DMS 273 treated with DMSO at 0.1 percent for 48 hours (cell line): ENCODE data around the gene INSIG1.
A peak's percentile ranks its signal among the peaks of the same experiment; 100 is the strongest.

ENCODE experiments used
- DNase-seq: peaks from one replicate; lab custom pipeline; 2025; lab: John Stamatoyannopoulos, UW

Gene INSIG1

DNA sequence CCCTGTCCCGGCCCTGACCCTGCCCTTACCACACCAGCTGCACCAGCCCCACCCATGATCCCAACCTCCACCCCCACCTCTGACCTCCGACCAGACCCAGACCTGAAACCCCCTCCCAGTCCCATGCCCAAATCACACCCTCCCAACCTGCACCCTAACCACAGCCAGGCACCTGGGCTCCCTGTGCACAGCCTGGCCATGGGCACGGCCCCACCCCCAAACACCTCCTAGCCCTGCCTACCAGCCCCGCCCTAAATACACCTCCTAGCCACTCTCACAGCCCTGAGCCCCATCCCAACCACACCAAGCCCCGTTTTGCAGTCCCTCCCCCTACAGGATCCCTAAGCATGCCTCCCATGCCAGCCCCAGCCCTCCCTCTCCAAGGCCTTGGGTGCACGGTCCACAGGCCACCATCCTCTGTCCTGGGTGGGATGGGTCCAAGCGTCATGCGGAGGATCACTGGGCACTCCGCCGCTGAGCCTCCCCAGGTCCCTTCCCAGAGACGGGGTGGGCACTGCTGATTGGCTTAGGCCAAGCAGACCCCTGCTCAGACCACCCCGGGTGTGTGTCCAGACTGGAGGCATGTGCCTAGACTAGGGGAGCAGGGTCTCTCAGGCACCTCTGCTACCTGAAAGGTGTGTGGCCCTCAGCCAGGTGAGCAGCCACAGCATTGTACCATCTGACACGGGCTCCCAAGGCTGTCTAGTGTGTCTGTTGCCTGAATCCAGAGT is 30.1 kb downstream of the INSIG1 start:
- DNase-seq, result no peak

DNA sequence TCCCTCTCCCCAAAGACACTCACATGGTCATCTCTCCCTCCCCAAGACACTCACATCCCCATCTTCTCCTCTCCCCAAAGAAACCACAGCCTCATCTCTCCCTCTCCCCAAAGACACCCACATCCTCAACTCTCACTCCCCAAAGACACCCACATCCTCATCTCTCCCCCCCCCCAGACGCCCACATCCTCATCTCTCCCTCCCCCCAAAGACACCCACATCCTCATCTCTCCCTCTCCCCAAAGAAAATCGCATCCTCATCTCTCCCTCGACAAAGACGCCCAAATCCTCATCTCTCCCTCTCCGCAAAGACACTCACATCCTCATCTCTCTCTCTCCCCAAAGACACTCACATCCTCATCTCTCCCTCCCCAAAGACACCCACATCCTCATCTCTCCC is 31.5 kb downstream of the INSIG1 start:
- no peak for DNase-seq

DNA sequence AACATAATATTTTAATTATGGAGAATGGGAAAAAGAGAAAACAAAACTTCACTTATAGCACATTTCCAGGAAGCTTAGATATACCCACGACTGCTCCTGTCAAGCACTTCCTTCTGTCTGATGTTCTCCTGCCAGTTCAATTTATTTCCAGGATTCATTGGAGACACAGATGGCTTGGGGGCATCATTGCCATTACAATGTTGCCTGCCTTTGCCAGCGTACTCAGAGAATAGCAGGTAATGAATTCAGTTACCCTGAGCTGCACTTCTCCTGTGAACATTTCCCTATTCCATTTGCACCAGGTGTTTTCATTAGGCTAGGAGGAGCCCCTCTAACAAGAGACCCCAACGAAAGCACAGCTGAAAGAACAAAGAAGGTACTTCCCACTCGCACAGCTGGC is 33.7 kb downstream of the INSIG1 start:
- no peak for DNase-seq

DNA sequence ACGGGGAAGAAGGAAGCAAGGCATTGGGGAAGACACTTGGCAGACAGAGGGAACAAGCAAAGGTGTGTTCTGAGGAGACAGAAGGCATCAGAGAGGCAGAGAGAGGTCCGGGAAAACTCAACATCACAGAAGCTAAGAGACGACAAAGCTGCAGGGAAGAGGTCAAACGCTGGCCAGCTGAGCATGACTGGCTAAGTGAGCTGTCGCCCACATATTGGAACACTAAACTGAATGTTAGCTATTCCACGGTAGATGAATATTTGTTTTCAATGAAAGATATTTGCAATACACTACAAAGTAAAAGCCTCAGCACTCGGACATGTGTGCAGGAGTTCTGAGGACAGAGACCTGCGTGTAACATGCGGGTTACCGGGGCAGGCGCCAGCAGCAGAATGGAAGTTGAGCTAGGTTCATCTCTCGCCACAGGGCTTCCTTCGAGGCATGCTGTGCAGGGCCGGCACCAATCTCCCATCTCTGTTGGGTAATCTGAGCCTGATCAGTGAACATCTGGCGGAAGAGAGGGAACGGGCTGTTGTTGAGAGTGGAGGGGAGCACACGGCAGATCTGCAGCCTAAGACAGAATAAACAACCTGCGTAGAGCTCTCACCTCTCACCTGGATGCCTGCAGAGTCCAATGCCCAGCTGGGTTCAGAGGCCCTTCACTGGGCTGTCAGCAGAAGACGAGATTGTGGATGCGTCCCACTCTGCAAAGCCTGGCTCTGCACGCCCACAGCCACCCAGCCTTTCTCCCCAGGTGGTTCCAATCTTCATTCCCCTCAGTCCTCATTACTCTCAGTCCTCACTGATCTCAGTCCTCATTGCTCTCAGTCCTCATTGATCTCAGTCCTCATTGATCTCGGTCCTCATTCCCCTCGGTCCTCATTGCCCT is 35.9 kb downstream of the INSIG1 start:
- peak; percentile 39 for DNase-seq

DNA sequence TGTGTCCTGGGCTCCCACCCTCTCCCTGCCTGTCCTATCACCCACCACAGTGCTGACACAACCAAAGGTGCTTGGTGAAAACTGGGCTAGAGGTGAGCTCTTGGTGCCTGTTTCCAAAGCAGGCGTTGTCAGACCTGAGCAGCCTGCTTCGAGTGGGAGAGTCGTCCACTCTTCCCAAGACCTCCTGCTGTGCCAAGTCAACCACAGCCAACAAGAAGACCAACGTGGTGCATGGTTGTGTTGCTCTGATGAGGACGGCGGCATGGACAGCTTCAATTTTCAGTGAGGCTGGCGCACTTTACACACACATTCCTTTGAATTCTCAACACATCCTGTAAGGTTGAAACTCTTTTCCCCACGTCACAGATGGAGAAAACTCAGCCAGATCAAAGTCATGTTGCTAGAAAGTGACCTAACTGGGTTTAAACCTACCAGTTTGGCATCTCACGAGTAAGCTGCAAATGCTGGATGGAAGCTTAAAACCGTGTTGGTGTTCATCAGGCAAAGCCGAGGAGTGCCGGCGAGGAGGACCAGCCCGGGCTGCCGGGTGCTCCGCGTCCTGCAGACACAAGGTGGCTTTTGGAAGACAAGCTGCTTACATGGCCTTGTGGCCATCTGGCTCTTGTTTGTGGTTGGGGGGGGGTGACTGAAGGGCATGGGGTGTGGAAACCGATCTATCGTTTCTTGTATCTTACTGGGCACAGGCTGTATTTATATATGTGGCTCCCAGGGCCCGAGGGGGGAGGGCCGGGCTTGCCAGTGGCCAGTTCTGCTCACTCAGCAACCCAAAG is 39.3 kb downstream of the INSIG1 start:
- DNase-seq, result no peak

DNA sequence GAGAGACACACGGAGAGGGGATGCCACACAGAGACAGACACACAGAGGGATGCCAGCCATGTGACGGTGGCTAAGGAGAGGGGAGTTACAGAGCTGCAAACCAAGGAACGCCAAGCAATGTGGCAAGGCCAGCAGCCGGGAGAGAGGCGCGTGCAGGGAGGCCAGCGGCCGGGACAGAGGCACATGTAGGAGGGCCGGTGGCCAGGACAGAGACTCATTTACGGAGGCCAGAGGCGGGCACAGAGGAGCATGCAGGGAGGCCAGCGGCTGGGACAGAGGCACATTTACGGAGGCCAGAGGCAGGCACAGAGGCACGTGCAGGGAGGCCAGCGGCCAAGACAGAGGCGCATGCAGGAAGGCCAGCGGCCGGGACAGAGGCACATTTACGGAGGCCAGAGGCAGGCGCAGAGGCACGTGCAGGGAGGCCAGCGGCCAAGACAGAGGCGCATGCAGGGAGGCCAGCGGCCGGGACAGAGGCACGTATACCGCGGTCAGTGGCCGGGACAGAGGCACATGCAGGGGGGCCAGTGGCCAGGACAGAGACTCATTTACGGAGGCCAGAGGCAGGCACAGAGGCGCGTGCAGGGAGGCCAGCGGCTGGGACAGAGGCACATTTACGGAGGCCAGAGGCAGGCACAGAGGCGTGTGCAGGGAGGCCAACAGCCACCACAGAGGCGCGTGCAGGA is 40.4 kb downstream of the INSIG1 start:
- no peak for DNase-seq

DNA sequence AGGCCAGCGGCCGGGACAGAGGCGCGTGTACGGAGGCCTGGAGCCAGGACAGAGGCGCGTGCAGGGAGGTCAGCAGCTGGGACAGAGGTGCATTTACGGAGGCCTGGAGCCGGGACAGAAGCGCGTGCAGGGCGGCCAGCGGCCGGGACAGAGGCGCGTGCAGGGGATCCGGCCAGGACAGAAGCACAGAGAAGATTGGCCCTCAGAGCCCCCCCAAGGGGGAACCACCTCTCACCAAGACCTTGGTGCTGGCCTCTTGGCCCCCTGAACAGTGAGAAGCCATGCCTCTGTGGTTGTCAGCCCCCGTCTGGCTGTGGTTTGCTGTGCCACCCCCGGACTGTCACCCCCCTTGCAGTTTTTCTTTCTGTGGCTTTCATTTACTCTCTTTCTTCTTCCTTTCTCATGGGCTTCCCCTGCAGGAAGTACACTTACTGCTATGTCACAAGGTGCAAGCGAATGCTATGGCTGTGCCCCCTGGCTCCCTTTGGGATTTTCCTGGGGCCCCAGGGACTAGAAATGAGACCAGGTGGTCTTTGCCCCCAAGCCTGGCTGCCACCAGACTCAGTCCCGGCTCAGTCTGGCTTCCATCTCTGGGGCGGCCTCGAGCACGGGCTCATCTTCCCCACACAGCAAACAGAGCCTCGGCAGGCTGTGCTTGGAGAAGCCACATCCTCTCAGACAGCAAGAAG is 41.1 kb downstream of the INSIG1 start:
- no peak for DNase-seq

DNA sequence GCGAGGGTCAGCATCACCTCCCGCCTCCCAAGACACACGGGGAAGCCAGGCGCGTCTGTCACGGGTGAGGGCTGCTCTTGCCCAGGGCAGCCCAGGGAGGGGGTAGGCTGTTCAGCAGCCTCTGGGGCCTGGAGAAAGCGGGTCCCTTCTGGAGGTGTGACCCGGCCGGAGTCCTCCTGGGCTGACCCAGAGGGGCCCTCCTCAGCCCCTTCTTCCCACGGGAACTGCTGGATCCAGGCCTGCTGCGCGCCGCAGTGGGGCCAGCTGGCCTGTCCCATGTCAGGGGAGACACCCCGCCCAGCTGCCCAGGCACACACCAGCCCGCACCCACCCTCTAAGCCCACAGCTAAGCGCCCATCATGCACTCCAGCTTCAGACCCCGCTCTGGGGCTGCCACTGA is 41.8 kb downstream of the INSIG1 start:
- DNase-seq, result no peak

DNA sequence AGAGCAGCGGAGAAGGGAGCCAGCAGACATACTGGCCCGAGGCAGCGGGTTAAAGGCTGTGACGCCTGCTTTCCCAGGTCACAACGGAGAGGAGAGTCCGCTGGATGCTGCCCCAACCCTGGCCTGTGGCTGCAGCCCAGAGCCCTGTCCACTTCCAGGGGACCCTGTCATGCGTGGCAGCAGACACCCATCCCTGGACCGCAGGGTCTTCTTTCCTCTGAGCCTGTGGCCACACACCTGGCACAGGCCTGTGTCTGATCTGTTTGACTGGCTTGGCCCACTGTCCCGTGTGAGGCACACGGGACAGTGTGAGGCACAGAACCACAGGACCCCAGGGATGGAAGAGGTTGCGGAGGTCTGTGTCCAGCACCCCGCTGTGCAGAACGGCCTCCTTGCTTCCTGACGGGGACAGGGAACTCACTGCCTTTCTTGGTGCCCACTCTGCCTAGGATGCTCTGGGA is 42.4 kb downstream of the INSIG1 start:
- no peak for DNase-seq

DNA sequence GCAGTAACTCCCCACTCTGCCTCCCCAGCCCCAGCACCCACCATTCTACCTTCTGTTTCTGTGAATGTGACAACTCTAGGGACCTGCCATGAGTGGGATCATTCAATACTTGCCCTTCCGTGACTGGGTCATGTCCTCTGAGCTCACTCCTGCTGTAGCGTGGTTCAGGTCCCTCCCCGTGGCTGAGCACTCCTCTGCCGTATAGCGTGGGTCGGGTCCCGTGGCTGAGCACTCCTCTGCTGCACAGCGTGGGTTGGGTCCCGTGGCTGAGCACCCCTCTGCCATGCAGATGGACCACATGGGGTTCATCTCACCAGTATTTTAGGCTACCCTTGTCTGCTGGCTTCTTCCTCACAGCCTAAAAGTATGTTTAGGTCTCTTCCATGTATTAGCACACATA is 43.0 kb downstream of the INSIG1 start:
- no peak for DNase-seq

DNA sequence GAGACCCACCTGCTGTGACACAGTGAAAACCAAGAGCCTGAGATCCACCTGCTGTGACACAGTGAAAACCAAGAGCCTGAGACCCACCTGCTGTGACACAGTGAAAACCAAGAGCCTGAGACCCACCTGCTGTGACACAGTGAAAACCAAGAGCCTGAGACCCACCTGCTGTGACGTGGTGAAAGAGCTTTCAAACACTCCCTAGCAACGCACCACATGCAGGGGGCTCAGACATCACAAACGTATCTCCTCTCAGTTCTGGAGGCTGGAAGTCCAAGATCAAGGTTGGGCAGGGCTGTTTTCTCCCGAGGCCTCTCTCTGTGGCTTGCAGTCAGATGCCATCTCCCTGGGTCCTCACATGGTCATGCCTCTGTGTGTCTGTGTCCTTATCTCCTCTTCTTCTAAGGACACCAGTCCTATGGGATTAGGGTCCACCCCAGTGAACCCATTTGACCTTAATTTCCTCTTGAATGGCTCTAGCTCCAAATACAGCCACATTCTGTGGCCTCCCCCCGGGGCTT is 43.8 kb downstream of the INSIG1 start:
- no peak for DNase-seq

DNA sequence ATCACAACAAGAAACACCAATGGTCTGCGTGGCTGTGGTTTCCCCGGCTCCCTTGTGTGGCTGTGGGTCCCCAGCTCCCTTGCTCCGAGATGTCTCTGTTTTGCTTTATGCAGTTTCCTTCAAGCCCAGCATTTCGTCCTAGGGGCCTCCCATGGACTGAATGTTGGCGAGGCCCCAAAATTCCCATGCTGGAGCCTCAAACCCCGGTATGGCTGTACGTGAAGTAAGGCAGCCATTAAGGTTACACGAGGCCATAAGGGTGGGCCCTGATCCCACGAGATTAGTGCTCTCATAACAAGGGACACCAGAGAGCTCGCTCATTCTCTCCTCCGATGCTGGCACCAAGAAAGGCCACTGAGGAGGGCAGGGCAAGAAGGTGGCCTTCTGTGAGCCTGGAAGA is 44.6 kb downstream of the INSIG1 start:
- DNase-seq, result no peak

DNA sequence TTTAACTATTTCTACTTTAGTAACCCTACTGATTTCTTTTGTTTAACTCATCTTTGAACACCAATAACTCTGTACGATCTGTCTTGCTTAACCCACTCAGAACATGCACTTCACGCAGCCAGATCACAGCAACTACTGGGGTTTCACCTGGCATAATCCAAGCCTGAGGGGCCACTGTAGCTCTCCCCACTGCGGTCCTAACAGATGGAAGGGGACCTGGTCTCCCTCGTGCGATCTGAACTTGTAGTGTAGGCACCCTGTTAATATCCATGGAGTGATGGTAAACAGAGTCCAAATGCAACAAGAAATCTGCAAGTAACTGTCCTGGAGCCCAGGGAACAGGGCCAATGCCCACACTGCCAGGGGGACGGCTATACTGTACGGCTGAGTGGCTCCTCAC is 45.5 kb downstream of the INSIG1 start:
- DNase-seq, result no peak

DNA sequence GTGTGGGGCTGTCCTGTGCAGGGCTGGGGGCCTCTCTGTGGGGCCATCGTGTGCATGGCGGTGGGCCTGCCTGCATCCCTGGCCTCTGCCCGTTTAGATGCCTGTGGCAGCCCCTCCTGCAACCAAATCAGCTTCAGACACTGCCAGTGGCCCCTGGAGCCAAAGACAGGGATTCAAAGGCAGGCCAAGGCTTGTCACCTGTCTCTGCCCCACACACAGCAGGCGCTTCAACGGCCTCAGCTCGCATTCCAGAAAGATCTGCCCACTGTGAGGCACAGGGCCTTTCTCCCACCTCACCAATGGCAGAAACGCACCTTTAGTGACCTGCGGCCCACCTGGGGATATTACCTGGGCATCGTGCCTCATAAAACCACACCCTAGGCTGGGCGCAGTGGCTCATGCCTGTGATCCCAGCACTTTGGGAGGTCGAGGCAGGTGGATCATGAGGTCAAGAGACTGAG is 46.0 kb downstream of the INSIG1 start:
- DNase-seq, result no peak

DNA sequence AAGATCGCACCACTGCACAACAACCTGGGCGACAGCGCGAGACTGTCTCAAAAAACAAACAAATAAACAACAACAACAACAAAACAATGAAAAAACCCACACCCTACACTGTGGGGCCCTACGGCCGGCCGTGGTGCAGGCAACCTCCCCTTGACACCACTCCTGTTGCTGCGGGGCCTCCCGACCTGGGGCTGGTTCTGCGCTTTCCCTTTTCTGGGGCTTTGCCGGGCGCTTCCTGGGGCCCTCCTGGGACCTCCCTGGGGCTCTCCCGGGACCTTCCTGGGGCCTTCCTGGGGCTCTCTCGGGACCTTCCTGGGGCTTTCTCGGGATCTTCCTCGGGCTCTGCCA is 46.6 kb downstream of the INSIG1 start:
- no peak for DNase-seq

DNA sequence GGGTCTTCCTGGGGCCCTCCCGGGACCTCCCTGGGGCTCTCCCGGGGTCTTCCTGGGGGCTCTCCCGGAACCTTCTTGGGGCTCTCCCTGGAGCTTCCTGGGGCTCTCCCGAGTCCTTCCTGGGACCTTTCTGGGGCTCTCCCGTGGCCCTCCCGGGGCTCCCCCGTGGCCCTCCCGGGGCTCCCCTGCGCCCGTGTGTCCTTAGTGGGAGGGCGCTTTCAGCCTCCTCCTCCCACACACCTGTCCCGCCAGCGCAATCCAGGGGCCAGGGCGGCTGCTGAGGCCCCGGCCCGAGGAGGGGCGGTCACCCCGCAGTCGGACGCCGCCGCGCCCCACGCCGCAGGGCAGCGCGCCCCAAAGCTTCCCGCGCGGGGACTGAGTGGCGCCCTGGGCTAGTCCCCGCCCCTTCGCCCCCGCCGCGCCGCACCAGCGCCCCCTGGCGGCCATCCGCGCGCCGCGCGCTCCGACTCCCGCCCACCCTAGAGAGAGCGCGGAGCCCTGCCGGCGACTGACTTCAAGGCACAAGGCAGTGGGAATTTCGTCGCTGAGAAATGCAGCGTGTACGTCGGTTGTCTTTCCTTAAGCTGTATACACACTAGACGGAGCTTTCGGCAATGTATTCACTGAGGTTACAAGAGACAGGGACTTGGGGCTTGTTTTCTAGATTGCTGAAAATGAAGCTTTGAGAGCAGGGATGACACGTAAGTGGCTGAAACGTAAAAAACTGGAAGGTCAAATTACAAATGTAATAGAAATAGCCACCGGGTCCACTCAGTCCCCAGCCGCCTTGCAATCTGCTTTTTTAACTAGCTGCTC is 47.1 kb downstream of the INSIG1 start:
- peak; percentile 77 for DNase-seq

DNA sequence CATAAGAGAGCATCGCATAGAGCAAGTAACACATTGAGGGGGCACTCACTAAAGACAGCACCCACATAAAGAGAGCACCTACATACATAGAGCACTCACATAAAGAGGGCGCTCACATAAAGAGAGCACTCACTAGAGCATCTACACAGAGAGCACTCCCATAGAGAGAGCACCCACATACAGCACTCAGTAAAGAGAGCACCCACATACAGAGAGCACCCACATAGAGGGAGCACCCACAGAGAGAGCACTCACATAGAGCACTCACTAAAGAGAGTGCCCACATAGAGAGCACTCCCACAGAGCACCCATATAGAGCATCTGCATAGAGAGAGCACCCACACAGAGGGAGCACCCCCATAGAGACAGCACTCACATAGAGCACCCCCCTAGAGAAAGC is 47.8 kb downstream of the INSIG1 start:
- no peak for DNase-seq

DNA sequence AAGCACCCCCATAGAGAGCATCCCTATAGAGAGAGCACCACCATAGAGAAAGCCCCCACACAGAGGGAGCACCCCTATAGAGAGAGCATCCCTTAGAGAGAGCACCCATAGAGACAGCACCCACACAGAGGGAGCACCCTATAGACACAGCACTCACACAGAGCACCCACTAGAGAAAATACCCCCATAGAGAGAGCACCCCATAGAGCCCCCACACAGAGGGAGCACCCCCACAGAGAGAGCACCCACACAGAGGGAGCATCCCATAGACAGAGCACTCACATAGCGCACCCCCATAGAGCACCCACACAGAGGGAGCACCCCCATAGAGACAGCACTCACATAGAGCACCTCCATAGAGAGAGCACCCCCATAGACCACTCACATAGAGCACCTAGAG is 48.6 kb downstream of the INSIG1 start:
- no peak for DNase-seq

DNA sequence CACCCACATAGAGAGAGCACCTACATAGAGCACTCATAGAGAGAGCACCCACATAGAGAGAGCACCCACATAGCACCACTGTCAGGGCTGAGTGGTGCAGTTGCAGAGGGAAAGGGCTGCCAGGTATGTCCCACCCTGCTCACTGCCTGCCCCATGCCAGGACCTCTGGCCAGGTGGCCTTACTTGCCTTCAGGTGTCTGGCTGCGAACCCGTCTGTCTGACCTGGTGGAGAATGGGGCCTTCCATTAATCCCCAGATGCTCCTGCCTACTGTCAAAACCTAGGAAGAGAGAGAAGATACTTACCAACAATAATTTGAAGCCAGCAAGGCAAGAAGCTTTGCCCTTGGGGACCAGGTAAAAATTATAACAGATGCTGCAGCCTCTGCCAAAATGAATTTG is 51.1 kb downstream of the INSIG1 start:
- DNase-seq, result no peak

DNA sequence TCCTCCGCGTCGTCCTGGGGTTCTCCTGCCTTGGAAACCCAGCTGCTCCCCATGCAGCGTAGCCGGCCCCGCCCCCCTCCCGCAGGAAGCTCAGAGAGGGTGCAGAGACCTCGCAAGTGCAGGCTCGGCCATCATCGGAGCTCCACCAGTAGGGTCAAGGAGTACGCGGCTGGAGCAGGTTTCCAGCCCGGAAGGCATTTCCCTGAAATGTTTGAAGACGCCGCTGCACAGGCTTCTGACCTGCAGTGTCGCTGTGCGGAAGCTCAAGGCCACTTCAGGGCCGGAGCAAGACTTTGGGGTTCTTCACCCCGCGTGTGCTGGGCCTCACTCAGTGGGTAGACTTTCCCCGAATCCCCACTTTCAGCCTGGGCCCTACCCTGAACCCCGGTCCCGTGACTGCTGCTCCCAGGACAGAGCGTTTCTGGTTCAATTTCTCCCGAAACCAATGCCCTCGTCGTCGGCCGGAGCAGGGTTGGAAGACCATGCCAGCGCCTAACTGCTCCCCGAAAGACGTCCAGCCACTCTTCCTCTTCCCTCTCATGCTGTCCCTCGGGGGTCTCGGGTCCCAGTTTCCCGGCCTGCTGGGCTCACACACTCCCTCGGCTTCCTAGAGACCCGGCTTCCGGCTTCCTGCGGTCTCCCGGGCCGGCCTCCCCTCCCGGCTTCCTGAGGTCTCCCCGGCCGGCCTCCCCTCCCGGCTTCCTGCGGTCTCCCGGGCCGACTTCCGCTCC is 52.1 kb downstream of the INSIG1 start:
- no peak for DNase-seq
